HepG2 (cell line): ENCODE results near the gene NRBF2. TPM values are rescaled to one million over a fixed set of nuclear protein-coding genes. Genes with fewer than 3 reads are reported as not detected.

Source experiments
- ELF4 ChIP-seq: sonication (generic); formaldehyde crosslinking; IDR thresholded peaks from 2 replicates; pipeline ENCODE4 v1.5.0; 2020; ENCODE audit warnings: missing genetic modification reagents, mild to moderate bottlenecking, moderate library complexity, borderline replicate concordance
- HDAC2 ChIP-seq: sonication (generic); formaldehyde crosslinking; IDR thresholded peaks from 2 replicates; pipeline ENCODE4 v1.4.0; 2020; ENCODE audit warnings: missing genetic modification reagents
- HHEX ChIP-seq: IDR thresholded peaks from 2 replicates; pipeline ENCODE4 v1.6.1; 2016; ENCODE audit warnings: control low read depth
- HNRNPUL1 ChIP-seq: fragments of 200-400 bp; formaldehyde crosslinking; IDR thresholded peaks from 2 replicates; pipeline ENCODE4 v1.6.1; 2017; ENCODE audit warnings: low read depth, mild to moderate bottlenecking, low read length, moderate library complexity
- ZBTB3 ChIP-seq: sonication (generic); formaldehyde crosslinking; IDR thresholded peaks from 2 replicates; pipeline ENCODE4 v1.4.0; 2020; ENCODE audit warnings: low read depth, mild to moderate bottlenecking, moderate library complexity, missing genetic modification reagents, borderline replicate concordance
- ZBTB7B ChIP-seq: sonication (generic); formaldehyde crosslinking; IDR thresholded peaks from 2 replicates; pipeline ENCODE4 v1.4.0; 2020; ENCODE audit warnings: missing genetic modification reagents
- ZNF44 ChIP-seq: sonication (generic); formaldehyde crosslinking; IDR thresholded peaks from 2 replicates; pipeline ENCODE4 v1.5.1; 2020; ENCODE audit warnings: mild to moderate bottlenecking, missing genetic modification reagents
- ZNF556 ChIP-seq: sonication (generic); formaldehyde crosslinking; IDR thresholded peaks from 2 replicates; pipeline ENCODE4 v1.4.0; 2020; ENCODE audit warnings: mild to moderate bottlenecking, missing genetic modification reagents, borderline replicate concordance
- ZNF790 ChIP-seq: sonication (generic); formaldehyde crosslinking; IDR thresholded peaks from 2 replicates; pipeline ENCODE4 v1.8.0; 2022; ENCODE audit warnings: missing genetic modification reagents, mild to moderate bottlenecking, borderline replicate concordance
- ZNF883 ChIP-seq: sonication (generic); formaldehyde crosslinking; IDR thresholded peaks from 2 replicates; pipeline ENCODE4 v1.5.1; 2020; ENCODE audit warnings: mild to moderate bottlenecking, missing genetic modification reagents; ENCODE audit errors: not compliant biosample characterization
- polyA plus RNA-seq, 8 experiments: library from polyadenylated mRNA; depleted of rRNA in 3 of 8; stranded (reverse) in 7 of 8; unstranded in 1 of 8; fragments of >200 nt; fragmentation: Illumina TruSeq in 4 of 8; extraction: Trizol in 4 of 8; gene quantifications; 2 replicates each; pipeline versions ENCODE4 v1.2.1 to v1.2.3, GENCODE V29; 2011 to 2016; ENCODE audit warnings: low read depth in 4 of 8, missing spikeins in 1 of 8, mixed read lengths in 1 of 8; ENCODE audit not compliant: insufficient read depth in 1 of 8
- total RNA-seq, 5 experiments: library from RNA; depleted of rRNA; stranded (reverse); fragments of >200 nt; fragmentation: Illumina TruSeq; extraction: Trizol; gene quantifications; 2 replicates each; pipeline ENCODE4 v1.2.3, GENCODE V29; 2016; ENCODE audit warnings: low read depth in 1 of 5
- TF ChIP-seq, protein P1 (sequence below): sonication (generic); formaldehyde crosslinking; conservative IDR thresholded peaks from 2 replicates; pipeline ENCODE4 v1.4.0; 2020; ENCODE audit warnings: missing genetic modification reagents
- TF ChIP-seq, protein P2 (sequence below): sonication (generic); formaldehyde crosslinking; IDR thresholded peaks from 2 replicates; pipeline ENCODE4 v1.4.0; 2020; ENCODE audit warnings: mild to moderate bottlenecking, missing genetic modification reagents
- TF ChIP-seq, protein P3 (sequence below): sonication (generic); formaldehyde crosslinking; IDR thresholded peaks from 2 replicates; pipeline ENCODE4 v1.5.1; 2020; ENCODE audit warnings: missing genetic modification reagents, mild to moderate bottlenecking, borderline replicate concordance
- TF ChIP-seq, protein P4 (sequence below): sonication (generic); formaldehyde crosslinking; conservative IDR thresholded peaks from 2 replicates; pipeline ENCODE4 v1.8.0; 2022; ENCODE audit warnings: mild to moderate bottlenecking, moderate library complexity, missing genetic modification reagents
- TF ChIP-seq, protein P5 (sequence below): sonication (generic); formaldehyde crosslinking; IDR thresholded peaks from 2 replicates; pipeline ENCODE4 v1.5.1; 2020; ENCODE audit warnings: mild to moderate bottlenecking, missing genetic modification reagents
- TF ChIP-seq, protein P6 (sequence below): sonication (generic); formaldehyde crosslinking; conservative IDR thresholded peaks from 2 replicates; pipeline ENCODE4 v1.4.0; 2020; ENCODE audit warnings: missing genetic modification reagents

Gene NRBF2
- total and polyA plus RNA-seq, 2 of the 13 experiments (the other 11 are each of a cell fraction or from before 2014, with no cell fraction given): 20.0 to 28.4 TPM

DNA sequence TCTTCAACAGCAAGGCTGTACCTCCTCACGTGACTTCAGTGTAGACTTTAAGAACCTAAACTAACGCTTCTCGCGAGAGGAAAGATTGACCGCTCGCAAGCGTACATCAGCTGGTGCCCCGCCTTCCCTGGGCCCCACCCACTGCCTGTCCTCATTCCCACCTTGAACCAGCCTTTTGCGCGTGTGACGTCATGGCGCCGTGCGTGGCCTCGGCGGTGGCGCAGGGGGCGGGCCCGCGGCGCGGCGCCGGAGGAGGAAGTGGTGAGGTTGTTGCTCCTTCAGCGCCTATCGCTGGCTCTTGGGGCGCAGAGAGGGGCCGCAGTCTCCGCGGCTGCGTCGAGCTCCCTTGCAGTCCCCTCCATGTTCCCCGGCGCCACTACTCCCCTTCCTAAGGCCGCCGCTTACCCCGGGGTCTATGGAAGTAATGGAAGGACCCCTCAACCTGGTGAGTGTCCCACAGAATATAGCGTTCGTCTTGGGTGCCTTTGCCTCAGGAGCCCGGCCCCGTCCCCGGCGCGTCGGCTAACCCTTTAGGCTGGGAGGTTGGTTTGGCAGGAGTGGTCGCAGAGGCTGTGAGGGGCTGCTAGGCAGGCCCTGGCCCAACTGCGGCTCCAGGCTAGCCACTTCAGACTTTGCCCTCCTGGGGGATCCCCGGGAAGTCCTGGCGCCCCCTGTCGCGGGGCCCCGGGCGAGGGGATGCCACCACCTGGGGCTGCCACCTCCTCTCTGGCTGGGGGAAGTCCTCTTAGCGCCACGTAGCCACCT, at the start of gene NRBF2 (continued):
- TF ChIP-seq, protein P1, sequence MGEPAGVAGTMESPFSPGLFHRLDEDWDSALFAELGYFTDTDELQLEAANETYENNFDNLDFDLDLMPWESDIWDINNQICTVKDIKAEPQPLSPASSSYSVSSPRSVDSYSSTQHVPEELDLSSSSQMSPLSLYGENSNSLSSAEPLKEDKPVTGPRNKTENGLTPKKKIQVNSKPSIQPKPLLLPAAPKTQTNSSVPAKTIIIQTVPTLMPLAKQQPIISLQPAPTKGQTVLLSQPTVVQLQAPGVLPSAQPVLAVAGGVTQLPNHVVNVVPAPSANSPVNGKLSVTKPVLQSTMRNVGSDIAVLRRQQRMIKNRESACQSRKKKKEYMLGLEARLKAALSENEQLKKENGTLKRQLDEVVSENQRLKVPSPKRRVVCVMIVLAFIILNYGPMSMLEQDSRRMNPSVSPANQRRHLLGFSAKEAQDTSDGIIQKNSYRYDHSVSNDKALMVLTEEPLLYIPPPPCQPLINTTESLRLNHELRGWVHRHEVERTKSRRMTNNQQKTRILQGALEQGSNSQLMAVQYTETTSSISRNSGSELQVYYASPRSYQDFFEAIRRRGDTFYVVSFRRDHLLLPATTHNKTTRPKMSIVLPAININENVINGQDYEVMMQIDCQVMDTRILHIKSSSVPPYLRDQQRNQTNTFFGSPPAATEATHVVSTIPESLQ (CRISPR knock-in tag): no peak
- TF ChIP-seq HDAC2 (CRISPR knock-in tag) (peak; percentile 11), ZNF44 (no peak; the same call in 1 of the 2 replicates), ZNF790 (CRISPR knock-in tag) (peak; percentile 77; the same call in 1 of the 2 replicates), HHEX (no peak), ZBTB7B (peak; percentile 51; the same call in 1 of the 2 replicates), ELF4 (CRISPR knock-in tag) (peak; percentile 70; the same call in 1 of the 2 replicates), ZNF556 (CRISPR knock-in tag) (no peak; the same call in 1 of the 2 replicates), HNRNPUL1 (no peak), ZBTB3 (CRISPR knock-in tag) (no peak), ZNF883 (CRISPR knock-in tag) (peak; percentile 51)
- TF ChIP-seq, protein P2, sequence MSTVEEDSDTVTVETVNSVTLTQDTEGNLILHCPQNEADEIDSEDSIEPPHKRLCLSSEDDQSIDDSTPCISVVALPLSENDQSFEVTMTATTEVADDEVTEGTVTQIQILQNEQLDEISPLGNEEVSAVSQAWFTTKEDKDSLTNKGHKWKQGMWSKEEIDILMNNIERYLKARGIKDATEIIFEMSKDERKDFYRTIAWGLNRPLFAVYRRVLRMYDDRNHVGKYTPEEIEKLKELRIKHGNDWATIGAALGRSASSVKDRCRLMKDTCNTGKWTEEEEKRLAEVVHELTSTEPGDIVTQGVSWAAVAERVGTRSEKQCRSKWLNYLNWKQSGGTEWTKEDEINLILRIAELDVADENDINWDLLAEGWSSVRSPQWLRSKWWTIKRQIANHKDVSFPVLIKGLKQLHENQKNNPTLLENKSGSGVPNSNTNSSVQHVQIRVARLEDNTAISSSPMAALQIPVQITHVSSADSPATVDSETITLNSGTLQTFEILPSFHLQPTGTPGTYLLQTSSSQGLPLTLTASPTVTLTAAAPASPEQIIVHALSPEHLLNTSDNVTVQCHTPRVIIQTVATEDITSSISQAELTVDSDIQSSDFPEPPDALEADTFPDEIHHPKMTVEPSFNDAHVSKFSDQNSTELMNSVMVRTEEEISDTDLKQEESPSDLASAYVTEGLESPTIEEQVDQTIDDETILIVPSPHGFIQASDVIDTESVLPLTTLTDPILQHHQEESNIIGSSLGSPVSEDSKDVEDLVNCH (CRISPR knock-in tag): no peak
- TF ChIP-seq, protein P3, sequence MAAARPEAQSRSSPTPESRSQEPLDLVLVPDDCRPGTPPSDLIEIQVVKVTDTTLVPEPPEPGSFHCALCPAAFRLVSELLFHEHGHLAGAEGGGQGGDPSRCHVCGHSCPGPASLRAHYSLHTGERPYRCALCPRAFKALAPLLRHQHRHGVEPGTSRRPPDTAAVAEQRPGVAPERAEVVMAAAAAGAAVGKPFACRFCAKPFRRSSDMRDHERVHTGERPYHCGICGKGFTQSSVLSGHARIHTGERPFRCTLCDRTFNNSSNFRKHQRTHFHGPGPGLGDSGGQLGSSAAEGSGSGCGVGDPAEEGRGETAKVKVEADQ (CRISPR knock-in tag): peak; percentile 72; the same call in 1 of the 2 replicates
- TF ChIP-seq, protein P4, sequence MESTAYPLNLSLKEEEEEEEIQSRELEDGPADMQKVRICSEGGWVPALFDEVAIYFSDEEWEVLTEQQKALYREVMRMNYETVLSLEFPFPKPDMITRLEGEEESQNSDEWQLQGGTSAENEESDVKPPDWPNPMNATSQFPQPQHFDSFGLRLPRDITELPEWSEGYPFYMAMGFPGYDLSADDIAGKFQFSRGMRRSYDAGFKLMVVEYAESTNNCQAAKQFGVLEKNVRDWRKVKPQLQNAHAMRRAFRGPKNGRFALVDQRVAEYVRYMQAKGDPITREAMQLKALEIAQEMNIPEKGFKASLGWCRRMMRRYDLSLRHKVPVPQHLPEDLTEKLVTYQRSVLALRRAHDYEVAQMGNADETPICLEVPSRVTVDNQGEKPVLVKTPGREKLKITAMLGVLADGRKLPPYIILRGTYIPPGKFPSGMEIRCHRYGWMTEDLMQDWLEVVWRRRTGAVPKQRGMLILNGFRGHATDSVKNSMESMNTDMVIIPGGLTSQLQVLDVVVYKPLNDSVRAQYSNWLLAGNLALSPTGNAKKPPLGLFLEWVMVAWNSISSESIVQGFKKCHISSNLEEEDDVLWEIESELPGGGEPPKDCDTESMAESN (CRISPR knock-in tag): peak; percentile 67; the same call in 1 of the 2 replicates
- TF ChIP-seq, protein P5, sequence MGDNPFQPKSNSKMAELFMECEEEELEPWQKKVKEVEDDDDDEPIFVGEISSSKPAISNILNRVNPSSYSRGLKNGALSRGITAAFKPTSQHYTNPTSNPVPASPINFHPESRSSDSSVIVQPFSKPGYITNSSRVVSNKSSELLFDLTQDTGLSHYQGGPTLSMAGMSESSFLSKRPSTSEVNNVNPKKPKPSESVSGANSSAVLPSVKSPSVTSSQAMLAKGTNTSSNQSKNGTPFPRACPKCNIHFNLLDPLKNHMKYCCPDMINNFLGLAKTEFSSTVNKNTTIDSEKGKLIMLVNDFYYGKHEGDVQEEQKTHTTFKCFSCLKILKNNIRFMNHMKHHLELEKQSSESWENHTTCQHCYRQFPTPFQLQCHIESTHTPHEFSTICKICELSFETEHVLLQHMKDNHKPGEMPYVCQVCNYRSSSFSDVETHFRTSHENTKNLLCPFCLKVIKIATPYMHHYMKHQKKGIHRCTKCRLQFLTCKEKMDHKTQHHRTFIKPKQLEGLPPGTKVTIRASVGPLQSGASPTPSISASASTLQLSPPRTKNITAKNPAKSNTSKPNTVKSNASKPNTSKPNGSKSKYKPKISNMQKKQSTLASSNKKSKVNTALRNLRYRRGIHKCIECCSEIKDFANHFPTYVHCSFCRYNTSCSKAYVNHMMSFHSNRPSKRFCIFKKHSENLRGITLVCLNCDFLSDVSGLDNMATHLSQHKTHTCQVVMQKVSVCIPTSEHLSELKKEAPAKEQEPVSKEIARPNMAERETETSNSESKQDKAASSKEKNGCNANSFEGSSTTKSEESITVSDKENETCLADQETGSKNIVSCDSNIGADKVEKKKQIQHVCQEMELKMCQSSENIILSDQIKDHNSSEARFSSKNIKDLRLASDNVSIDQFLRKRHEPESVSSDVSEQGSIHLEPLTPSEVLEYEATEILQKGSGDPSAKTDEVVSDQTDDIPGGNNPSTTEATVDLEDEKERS (CRISPR knock-in tag): no peak
- TF ChIP-seq, protein P6, sequence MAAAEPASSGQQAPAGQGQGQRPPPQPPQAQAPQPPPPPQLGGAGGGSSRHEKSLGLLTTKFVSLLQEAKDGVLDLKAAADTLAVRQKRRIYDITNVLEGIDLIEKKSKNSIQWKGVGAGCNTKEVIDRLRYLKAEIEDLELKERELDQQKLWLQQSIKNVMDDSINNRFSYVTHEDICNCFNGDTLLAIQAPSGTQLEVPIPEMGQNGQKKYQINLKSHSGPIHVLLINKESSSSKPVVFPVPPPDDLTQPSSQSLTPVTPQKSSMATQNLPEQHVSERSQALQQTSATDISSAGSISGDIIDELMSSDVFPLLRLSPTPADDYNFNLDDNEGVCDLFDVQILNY: no peak
